Measurements from ENCODE around the gene TMEM233. TPM values are rescaled to one million over a fixed set of nuclear protein-coding genes. Genes with fewer than 3 reads are reported as not detected.

Gene TMEM233
- total RNA-seq, 1 donor from 2014 or later: 0.11 TPM

- Histone ChIP-seq H3K27ac (replicated peaks) (no peak overlapping the region), H3K4me1 (peaks cover 6% of the 10 kb centered on the region), H3K27me3 (ENCODE audit: low read depth) (no peaks in the 10 kb centered on the region), H3K4me3 (no peak overlapping the region), H3K36me3 (no peaks in the 10 kb centered on the region), H3K9me3 (replicated peaks) (no peaks in the 10 kb centered on the region)
- intact Hi-C loops (cut with micrococcal nuclease): no loop called here
- TF ChIP-seq, protein P1, sequence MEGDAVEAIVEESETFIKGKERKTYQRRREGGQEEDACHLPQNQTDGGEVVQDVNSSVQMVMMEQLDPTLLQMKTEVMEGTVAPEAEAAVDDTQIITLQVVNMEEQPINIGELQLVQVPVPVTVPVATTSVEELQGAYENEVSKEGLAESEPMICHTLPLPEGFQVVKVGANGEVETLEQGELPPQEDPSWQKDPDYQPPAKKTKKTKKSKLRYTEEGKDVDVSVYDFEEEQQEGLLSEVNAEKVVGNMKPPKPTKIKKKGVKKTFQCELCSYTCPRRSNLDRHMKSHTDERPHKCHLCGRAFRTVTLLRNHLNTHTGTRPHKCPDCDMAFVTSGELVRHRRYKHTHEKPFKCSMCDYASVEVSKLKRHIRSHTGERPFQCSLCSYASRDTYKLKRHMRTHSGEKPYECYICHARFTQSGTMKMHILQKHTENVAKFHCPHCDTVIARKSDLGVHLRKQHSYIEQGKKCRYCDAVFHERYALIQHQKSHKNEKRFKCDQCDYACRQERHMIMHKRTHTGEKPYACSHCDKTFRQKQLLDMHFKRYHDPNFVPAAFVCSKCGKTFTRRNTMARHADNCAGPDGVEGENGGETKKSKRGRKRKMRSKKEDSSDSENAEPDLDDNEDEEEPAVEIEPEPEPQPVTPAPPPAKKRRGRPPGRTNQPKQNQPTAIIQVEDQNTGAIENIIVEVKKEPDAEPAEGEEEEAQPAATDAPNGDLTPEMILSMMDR (IDR thresholded peaks at IDR 0.05; ENCODE audit: borderline replicate concordance): no peak
- no peak for DNase-seq
Observed at GRCh38 chr12:119576915-119577314, 16.7 kb upstream of the TMEM233 start.

GRCh38 chr12:119578112-119578511 is 15.5 kb upstream of the TMEM233 start:
- no peaks in the 10 kb centered on the region for H3K9me3 ChIP-seq (replicated peaks)
- TF ChIP-seq, protein P1 (IDR thresholded peaks at IDR 0.05; ENCODE audit: borderline replicate concordance): no peak
- H3K36me3 ChIP-seq: no peaks in the 10 kb centered on the region
- H3K4me3 ChIP-seq: no peak overlapping the region
- H3K27ac ChIP-seq (replicated peaks): no peak overlapping the region
- H3K27me3 ChIP-seq (ENCODE audit: low read depth): no peaks in the 10 kb centered on the region
- H3K4me1 ChIP-seq: peaks cover 6% of the 10 kb centered on the region
- no peak for DNase-seq
- intact Hi-C loops (cut with micrococcal nuclease): no loop called here

DNA sequence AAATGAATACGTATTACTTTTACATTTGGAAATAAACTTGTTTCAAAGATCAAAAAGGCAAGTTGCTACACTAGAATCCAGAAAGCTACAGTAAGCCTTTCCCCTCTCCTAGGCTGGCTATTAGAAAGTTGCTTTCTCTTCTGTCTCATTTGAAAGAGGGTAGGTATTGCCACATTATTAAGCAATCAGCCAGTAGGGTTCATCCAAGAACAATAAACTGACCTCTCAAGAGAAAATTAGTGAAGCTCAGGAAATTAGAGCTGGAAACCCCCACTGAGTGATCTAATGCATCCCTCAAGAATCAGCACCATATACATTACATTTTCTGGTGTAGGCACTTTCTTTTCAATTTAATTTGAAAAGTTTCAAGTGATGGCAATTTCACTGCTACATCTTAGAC is 4.5 kb upstream of the TMEM233 start:
- H3K27me3 ChIP-seq (ENCODE audit: low read depth): peaks cover 62% of the 10 kb centered on the region
- DNase-seq: no peak
- H3K27ac ChIP-seq (replicated peaks): no peak overlapping the region
- no peaks in the 10 kb centered on the region for H3K9me3 ChIP-seq (replicated peaks)
- intact Hi-C loops (cut with micrococcal nuclease): no loop called here
- H3K4me1 ChIP-seq: peaks cover 12% of the 10 kb centered on the region
- TF ChIP-seq, protein P1 (IDR thresholded peaks at IDR 0.05; ENCODE audit: borderline replicate concordance): no peak
- no peak overlapping the region for H3K4me3 ChIP-seq
- no peaks in the 10 kb centered on the region for H3K36me3 ChIP-seq

GRCh38 chr12:119589634-119590033 is 3.9 kb upstream of the TMEM233 start:
- DNase-seq: no peak
- no peak overlapping the region for H3K27ac ChIP-seq (replicated peaks)
- intact Hi-C loops (cut with micrococcal nuclease): no loop called here
- no peaks in the 10 kb centered on the region for H3K36me3 ChIP-seq
- TF ChIP-seq, protein P1 (IDR thresholded peaks at IDR 0.05; ENCODE audit: borderline replicate concordance): no peak
- no peaks in the 10 kb centered on the region for H3K9me3 ChIP-seq (replicated peaks)
- H3K4me3 ChIP-seq: no peak overlapping the region
- peaks cover 17% of the 10 kb centered on the region for H3K4me1 ChIP-seq
- peaks cover 67% of the 10 kb centered on the region for H3K27me3 ChIP-seq (ENCODE audit: low read depth)

DNA sequence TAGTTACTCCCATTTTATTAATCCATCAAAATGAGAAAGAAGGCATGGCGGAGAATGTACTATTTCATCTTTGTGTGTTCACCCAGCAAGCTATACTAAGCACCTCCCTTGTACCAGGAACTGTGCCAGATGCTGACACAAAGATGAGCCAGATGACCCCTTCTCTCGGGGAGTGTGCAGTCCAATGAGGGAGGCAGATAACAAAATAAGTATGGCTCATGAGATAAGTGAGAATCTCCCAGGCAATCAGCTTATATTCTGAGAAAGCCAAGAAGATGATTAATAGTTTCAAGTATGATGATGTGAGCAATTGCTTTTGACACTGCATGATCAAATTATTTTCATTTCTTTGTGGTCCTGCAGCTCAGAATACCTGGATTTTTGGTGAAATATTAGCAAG is 1.3 kb upstream of the TMEM233 start:
- intact Hi-C loops (cut with micrococcal nuclease): no loop called here

More for the DNA sequence above, 1.3 kb upstream of the TMEM233 start:
- no peak for DNase-seq
- H3K36me3 ChIP-seq: no peaks in the 10 kb centered on the region
- no peak overlapping the region for H3K4me3 ChIP-seq
- TF ChIP-seq, protein P1 (IDR thresholded peaks at IDR 0.05; ENCODE audit: borderline replicate concordance): no peak
- H3K9me3 ChIP-seq (replicated peaks): no peaks in the 10 kb centered on the region
- peaks cover 38% of the 10 kb centered on the region for H3K4me1 ChIP-seq
- H3K27ac ChIP-seq (replicated peaks): no peak overlapping the region
- H3K27me3 ChIP-seq (ENCODE audit: low read depth): peaks cover 81% of the 10 kb centered on the region

Measured in left ventricle myocardium inferior (tissue), 1 donor.